Heart left ventricle (tissue), 16 donors: Measurements from ENCODE around the gene SVEP1. TPM values are rescaled to one million over a fixed set of nuclear protein-coding genes. Genes with fewer than 3 reads are reported as not detected.

Source experiments
- ATAC-seq, 4 donors: fragments of 200-7000 bp; cut with Tn5 transposase; one replicate each; pipeline ENCODE4 v1.9.1; 2020 to 2022; ENCODE audit warnings: moderate library complexity in 4 of 4, mild to moderate bottlenecking in 3 of 4, moderate number of reproducible peaks in 1 of 4
- DNase-seq, 5 donors: peaks; one replicate each; pipeline ENCODE4 v3.0.0-alpha.2; 2020
- H3K27ac ChIP-seq, 12 donors: fragments of 200-600 bp; sonication (generic) in 4 of 12; one replicate each; pipeline versions ENCODE4 v1.5.0 to v1.8.0; 2016 to 2022; ENCODE audit warnings: mild to moderate bottlenecking in 2 of 12
- H3K27me3 ChIP-seq, 9 donors: fragments of 200-600 bp; sonication (generic) in 2 of 9; one replicate each; pipeline versions ENCODE4 v1.5.1 to v1.8.0; 2016 to 2022; ENCODE audit warnings: mild to moderate bottlenecking in 3 of 9
- H3K36me3 ChIP-seq, 9 donors: fragments of 200-600 bp; sonication (generic) in 2 of 9; one replicate each; pipeline versions ENCODE4 v1.5.0 to v1.8.0; 2018 to 2022; ENCODE audit warnings: mild to moderate bottlenecking in 2 of 9
- H3K4me1 ChIP-seq, 12 donors: fragments of 200-600 bp; sonication (generic) in 4 of 12; one replicate each; pipeline versions ENCODE4 v1.5.0 to v1.8.0; 2016 to 2022; ENCODE audit warnings: mild to moderate bottlenecking in 3 of 12
- H3K4me3 ChIP-seq, 12 donors: fragments of 200-600 bp; sonication (generic) in 4 of 12; one replicate each; pipeline versions ENCODE4 v1.5.0 to v1.8.0; 2017 to 2022; ENCODE audit warnings: mild to moderate bottlenecking in 9 of 12, moderate library complexity in 4 of 12
- H3K9me3 ChIP-seq, 12 donors: fragments of 200-600 bp; sonication (generic) in 4 of 12; one replicate each; pipeline versions ENCODE4 v1.5.0 to v1.8.0; 2016 to 2022; ENCODE audit warnings: mild to moderate bottlenecking in 1 of 12
- CTCF ChIP-seq, 12 donors: fragments of 200-600 bp; sonication (generic) in 4 of 12; IDR thresholded peaks; one replicate each; pipeline versions ENCODE4 v1.5.0 to v1.8.0; 2018 to 2022; ENCODE audit warnings: antibody characterized with exemption in 12 of 12, mild to moderate bottlenecking in 5 of 12
- POLR2A ChIP-seq, 2 donors: fragments of 450-650 bp; IDR thresholded peaks; one replicate each; pipeline ENCODE4 v1.6.1; 2017; ENCODE audit warnings: antibody characterized with exemption in 2 of 2, mild to moderate bottlenecking in 2 of 2, moderate library complexity in 2 of 2
- WGBS, 4 donors: extraction: QIAGEN DNeasy Blood & Tissue Kit in 2 of 4; methylation state at CpG; one replicate each; pipeline versions ENCODE4 v1.1.5 to v1.1.7; 2013 to 2018; 5-methylcytosine and 5-hydroxymethylcytosine counted together
- intact Hi-C, 10 donors: fragments of 100-400 bp; cut with DNase I; formaldehyde crosslinking; loops; one replicate each; pipeline versions ENCODE4 v1.11.1 to v1.14.2; 2022
- polyA plus RNA-seq, 2 donors: library from polyadenylated mRNA; stranded (reverse); fragments of 200-250 nt; gene quantifications; one replicate each; pipeline ENCODE4 v1.2.3, GENCODE V29; 2013
- total RNA-seq, 9 donors: library from RNA; depleted of rRNA in 2 of 9; stranded (reverse); fragments of >200 nt in 2 of 9; fragmentation: NEBNext Ultra II Directional in 3 of 9; extraction: Animal tissue kit (Norgen Biotek cat#: 25700) in 3 of 9; gene quantifications; one replicate each; pipeline versions ENCODE4 v1.1.0 to v1.2.4, GENCODE V29; 2016 to 2023
- donor health status: ischemic (EF 13 %, LVEDD 7.1; RV severe dilation, severe dysfunction).
- donor health status: healthy with polysubstance abuse.
- donor health status: DM: no; HTN: yes; CAD: no.
- donor health status: DM: no; HTN: no; CAD: no.
- donor health status: ischemic (EF 25% LVEDD 6.9; RV normal size, moderate dysfunction).
- donor health status: ischemic (EF 25% LVEDD 5.7; RV mildly dilated, moderate dysfunction).
- donor health status: healthy.
- donor health status: DM: yes; HTN: yes; CAD: no.
- donor health status: ischemic (EF 35%, LVEDD 5.7; RV mildly dilated, moderate dysfunction).
- donor health status: nonischemic (EF 11% LVEDD 7.7; RV severe dilation, severe dysfunction).
- donor health status: DM: yes; HTN: yes; CAD: no.
- donor health status: PGD.
- donor health status: ischemic (EF 29% LVEDD 5.4; RV normal size, mild dysfunction).
- donor health status: nonischemic (EF 23%, LVEDD 6.1; RV moderate dilation, normal function).

Gene SVEP1
- total and polyA plus RNA-seq, 11 donors: 0.50 to 34.4 (median 7.5) TPM

GRCh38 chr9:110512817-110513216 lies 66.7 kb downstream of the SVEP1 start:
- H3K9me3 ChIP-seq: no peaks in the 10 kb centered on the region
- H3K36me3 ChIP-seq: peaks cover 0 to 45% (median 0%) of the 10 kb centered on the region in 9 donors
- H3K4me1 ChIP-seq: no peaks in the 10 kb centered on the region
- ATAC-seq (no peak), DNase-seq (no peak)
- 82 to 93% (median 89%) methylated on average over 3 of the region's 3 CpGs for WGBS, 4 donors
- H3K27me3 ChIP-seq: no peaks in the 10 kb centered on the region
- H3K27ac ChIP-seq: no peak overlapping the region
- no peak for TF ChIP-seq CTCF (IDR thresholded peaks at IDR 0.05)
- TF ChIP-seq POLR2A (IDR thresholded peaks at IDR 0.05): no peak
- no peak overlapping the region for H3K4me3 ChIP-seq
- intact Hi-C loops: loop anchor here in 1 of 10 donors (10.0 kb wide), 1 partner anchor 72 kb away; no protein-coding TSS in a partner anchor

GRCh38 chr9:110509792-110510191 lies 69.7 kb downstream of the SVEP1 start:
- H3K27ac ChIP-seq: no peak overlapping the region
- intact Hi-C loops: loop anchor here in 1 of 10 donors (10.0 kb wide), 1 partner anchor 75 kb away; no protein-coding TSS in a partner anchor
- no peak for DNase-seq
- H3K27me3 ChIP-seq: no peaks in the 10 kb centered on the region
- no peaks in the 10 kb centered on the region for H3K4me1 ChIP-seq
- no peak overlapping the region for H3K4me3 ChIP-seq
- H3K36me3 ChIP-seq: peaks cover 0 to 45% (median 0%) of the 10 kb centered on the region in 9 donors
- ATAC-seq: no peak
- no peaks in the 10 kb centered on the region for H3K9me3 ChIP-seq
- WGBS, 4 donors: 77 to 94% (median 83%) methylated on average over 1 of the region's 1 CpG
- TF ChIP-seq POLR2A (IDR thresholded peaks at IDR 0.05): no peak
- TF ChIP-seq CTCF (IDR thresholded peaks at IDR 0.05): no peak

DNA sequence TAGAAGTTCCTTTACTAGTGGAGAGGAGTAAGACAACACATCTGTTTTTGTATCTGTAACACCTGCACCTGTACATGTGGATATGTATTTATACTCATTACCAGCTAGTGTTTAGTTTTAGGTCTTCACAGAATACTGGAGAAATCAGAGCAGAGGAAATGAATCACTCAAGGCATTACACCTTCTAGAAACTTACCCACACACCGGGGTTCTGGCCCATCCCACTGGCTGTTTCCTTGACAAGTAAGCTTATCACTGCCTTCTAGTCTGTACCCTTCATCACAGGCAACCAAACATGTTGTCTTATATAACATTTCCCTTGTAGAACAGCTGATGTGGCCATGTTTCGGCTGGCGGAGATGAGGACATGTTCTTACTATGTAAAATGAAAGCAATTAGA lies 76.7 kb downstream of the SVEP1 start:
- 77 to 85% (median 82%) methylated on average over 3 of the region's 3 CpGs for WGBS, 4 donors
- intact Hi-C loops: no loop called here
- H3K27me3 ChIP-seq: no peaks in the 10 kb centered on the region
- H3K27ac ChIP-seq: no peak overlapping the region
- no peak overlapping the region for H3K4me3 ChIP-seq
- no peaks in the 10 kb centered on the region for H3K9me3 ChIP-seq
- DNase-seq (no peak), ATAC-seq (no peak)
- H3K4me1 ChIP-seq: peaks cover 0 to 9% (median 0%) of the 10 kb centered on the region in 12 donors
- TF ChIP-seq POLR2A (IDR thresholded peaks at IDR 0.05) (no peak), CTCF (IDR thresholded peaks at IDR 0.05) (no peak)
- peaks cover 0 to 16% (median 0%) of the 10 kb centered on the region in 9 donors for H3K36me3 ChIP-seq

GRCh38 chr9:110499608-110500007 lies 79.9 kb downstream of the SVEP1 start:
- H3K9me3 ChIP-seq: no peaks in the 10 kb centered on the region
- WGBS, 4 donors: 64 to 90% (median 85%) methylated on average over 1 of the region's 1 CpG
- no peak for DNase-seq
- no peak for TF ChIP-seq POLR2A (IDR thresholded peaks at IDR 0.05)
- no peak for TF ChIP-seq CTCF (IDR thresholded peaks at IDR 0.05)
- no peak for ATAC-seq
- H3K36me3 ChIP-seq: peaks cover 0 to 47% (median 0%) of the 10 kb centered on the region in 9 donors
- peaks cover 0 to 9% (median 0%) of the 10 kb centered on the region in 12 donors for H3K4me1 ChIP-seq
- no peak overlapping the region for H3K4me3 ChIP-seq
- intact Hi-C loops: loop anchor here in 1 of 10 donors (10.0 kb wide), 1 partner anchor 85 kb away; no protein-coding TSS in a partner anchor
- H3K27me3 ChIP-seq: no peaks in the 10 kb centered on the region
- no peak overlapping the region for H3K27ac ChIP-seq
